Measurements from ENCODE around the gene TKFC.

The TKFC gene

DNA sequence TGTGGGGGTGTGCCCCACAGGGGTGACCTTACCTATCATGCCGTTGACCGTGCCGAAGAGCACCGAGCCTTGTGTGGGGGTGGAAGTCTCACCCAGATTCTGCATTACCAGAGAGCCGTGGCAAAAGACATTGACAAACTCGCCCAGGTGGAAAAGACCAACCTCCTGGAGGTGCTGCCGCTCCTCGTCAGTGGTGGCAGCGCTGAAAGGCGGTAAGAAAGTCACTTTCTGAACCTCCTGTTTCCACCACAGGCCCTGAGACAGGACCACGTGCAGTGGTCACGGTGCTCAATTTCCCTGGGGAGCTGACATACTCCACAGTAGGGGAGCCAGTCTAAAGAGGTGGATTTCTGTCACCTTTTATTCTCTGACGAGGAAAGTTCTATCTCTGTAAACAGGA is 30.5 kb upstream of the TKFC start:
- no peak for DNase-seq (ENCODE audit: low read depth)
- H3K4me3 ChIP-seq (ENCODE audit: low read depth, low read length): no peak overlapping the region
- TF ChIP-seq, protein P1, sequence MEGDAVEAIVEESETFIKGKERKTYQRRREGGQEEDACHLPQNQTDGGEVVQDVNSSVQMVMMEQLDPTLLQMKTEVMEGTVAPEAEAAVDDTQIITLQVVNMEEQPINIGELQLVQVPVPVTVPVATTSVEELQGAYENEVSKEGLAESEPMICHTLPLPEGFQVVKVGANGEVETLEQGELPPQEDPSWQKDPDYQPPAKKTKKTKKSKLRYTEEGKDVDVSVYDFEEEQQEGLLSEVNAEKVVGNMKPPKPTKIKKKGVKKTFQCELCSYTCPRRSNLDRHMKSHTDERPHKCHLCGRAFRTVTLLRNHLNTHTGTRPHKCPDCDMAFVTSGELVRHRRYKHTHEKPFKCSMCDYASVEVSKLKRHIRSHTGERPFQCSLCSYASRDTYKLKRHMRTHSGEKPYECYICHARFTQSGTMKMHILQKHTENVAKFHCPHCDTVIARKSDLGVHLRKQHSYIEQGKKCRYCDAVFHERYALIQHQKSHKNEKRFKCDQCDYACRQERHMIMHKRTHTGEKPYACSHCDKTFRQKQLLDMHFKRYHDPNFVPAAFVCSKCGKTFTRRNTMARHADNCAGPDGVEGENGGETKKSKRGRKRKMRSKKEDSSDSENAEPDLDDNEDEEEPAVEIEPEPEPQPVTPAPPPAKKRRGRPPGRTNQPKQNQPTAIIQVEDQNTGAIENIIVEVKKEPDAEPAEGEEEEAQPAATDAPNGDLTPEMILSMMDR (IDR thresholded peaks at IDR 0.05; ENCODE audit: low read depth, low read length, missing control alignments): no peak

DNA sequence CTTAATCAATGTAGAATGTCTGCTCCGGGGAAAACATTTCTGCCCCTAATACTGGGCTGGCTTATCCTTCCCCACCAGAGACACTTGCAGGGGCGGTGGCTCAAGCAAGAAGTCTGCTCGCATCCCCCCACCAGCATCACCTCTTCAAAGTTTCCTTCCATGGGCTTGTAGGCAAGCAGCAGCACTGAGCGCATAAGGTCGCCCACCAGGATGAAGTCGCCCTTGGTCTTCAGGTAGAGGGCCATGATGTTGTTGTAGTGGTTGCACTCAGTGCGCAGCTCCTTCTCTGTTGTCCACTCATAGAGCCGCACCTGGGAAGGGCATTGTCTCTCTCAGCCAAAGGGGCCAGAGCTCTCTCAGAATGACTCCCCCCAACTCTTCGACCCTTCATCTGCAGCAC is 29.3 kb upstream of the TKFC start:
- no peak overlapping the region for H3K4me3 ChIP-seq (ENCODE audit: low read depth, low read length)
- TF ChIP-seq, protein P1 (IDR thresholded peaks at IDR 0.05; ENCODE audit: low read depth, low read length, missing control alignments): no peak
- no peak for DNase-seq (ENCODE audit: low read depth)

DNA sequence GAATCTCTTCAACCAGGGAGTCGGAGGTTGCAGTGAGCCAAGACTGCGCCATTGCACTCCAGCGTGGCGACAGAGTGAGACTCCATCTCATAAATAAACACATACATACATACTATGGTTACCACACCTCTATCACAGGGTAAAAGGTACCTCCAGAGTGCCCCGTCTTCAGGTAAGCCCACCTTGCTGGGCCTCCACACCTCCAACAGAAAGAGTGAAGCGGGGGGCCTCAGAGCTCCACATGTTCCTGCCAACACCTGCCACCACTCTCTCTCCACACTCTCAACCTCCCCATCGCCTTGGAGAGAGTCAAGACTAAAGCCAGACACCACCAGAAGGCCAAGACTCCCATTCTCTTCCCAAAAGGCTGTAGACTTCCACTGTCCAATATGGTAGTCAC is 27.6 kb upstream of the TKFC start:
- H3K4me3 ChIP-seq (ENCODE audit: low read depth, low read length): no peak overlapping the region
- no peak for DNase-seq (ENCODE audit: low read depth)
- TF ChIP-seq, protein P1 (IDR thresholded peaks at IDR 0.05; ENCODE audit: low read depth, low read length, missing control alignments): no peak

DNA sequence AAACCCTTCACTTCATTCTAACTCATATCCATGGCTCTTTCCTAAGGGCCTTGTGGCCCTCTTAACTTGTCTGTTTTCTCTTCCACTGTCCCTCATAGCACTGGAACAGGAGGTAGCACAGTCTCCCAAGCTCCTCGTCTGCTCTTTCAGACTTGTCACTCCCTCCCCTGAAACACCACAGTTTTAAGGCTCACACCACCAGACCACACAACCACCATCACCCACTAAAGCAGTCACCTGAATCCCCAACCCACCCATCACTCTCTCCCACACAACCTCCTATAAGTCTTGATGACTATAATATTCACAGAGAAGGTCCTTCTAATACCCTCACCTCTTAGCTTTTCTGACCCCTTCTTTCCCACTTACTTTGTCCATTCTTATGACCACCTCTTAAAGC is 26.8 kb upstream of the TKFC start:
- no peak for DNase-seq (ENCODE audit: low read depth)
- TF ChIP-seq, protein P1 (IDR thresholded peaks at IDR 0.05; ENCODE audit: low read depth, low read length, missing control alignments): no peak
- no peak overlapping the region for H3K4me3 ChIP-seq (ENCODE audit: low read depth, low read length)

DNA sequence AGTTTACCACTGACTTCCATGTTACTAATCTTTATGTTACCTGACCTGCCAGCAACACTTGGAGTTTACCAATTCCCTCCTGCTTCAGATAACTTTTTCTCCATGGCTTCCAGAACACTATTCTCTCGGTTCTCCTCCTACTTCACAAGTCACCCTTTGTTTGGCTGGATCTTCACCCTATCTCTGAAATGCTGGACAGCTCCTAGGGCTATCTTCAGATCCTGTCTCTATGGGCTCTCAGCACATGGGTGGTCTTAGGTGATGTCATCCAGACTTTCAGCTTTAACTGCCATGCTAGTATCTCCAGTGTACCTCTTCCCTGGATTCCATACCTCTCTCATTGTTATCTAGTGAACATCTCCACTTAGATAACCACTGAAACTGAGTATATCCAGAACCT is 25.7 kb upstream of the TKFC start:
- no peak for DNase-seq (ENCODE audit: low read depth)
- TF ChIP-seq, protein P1 (IDR thresholded peaks at IDR 0.05; ENCODE audit: low read depth, low read length, missing control alignments): no peak
- H3K4me3 ChIP-seq (ENCODE audit: low read depth, low read length): no peak overlapping the region

DNA sequence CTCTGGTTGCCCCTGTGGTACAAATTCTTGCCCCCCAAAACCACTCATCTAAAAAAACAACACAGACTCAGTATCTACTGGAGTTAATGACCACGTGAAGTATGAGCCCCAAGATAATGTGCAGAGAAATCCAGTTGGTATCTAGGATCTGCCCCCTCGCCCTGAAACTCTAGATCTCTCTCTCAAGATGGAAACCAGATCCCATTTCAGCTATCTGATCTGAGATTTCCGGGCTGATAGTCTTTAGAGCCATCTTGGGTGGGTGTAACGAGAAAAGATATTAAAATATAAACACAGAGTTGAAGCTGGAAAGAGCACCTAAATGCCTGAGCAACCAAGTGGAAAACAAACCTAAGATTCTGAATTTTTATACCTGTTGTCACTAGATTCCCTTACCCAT is 23.9 kb upstream of the TKFC start:
- DNase-seq (ENCODE audit: low read depth): no peak
- H3K4me3 ChIP-seq (ENCODE audit: low read depth, low read length): no peak overlapping the region
- TF ChIP-seq, protein P1 (IDR thresholded peaks at IDR 0.05; ENCODE audit: low read depth, low read length, missing control alignments): no peak

DNA sequence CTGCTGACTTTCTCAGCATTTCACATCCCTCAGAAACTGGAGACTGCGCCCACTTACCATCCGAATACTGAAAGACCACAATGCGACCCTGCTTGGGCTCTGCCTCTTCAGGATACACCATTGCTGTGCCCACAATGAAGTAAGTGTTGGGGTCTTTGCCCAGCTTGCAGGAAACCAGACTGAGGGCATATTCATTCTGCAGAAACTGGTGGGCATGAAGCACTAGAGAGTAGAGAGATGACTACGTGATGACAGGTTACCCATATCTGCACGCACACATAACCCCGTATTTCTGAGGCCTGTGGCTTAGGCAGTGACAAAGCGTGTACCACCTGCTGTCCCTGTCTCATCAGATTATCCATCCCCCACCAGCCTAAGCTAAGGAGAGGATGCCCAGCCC is 23.3 kb upstream of the TKFC start:
- TF ChIP-seq, protein P1 (IDR thresholded peaks at IDR 0.05; ENCODE audit: low read depth, low read length, missing control alignments): no peak
- no peak overlapping the region for H3K4me3 ChIP-seq (ENCODE audit: low read depth, low read length)
- DNase-seq (ENCODE audit: low read depth): no peak

Data from GM12864 (cell line).